GM19438 (cell line): ENCODE results near the gene PPFIBP2.

Experiments
- ATAC-seq: cut with Tn5 transposase; IDR thresholded peaks from one replicate; pipeline ENCODE4 v1.9.1; 2021; ENCODE audit warnings: low read depth; ENCODE audit not compliant: unreplicated experiment

Gene PPFIBP2

DNA sequence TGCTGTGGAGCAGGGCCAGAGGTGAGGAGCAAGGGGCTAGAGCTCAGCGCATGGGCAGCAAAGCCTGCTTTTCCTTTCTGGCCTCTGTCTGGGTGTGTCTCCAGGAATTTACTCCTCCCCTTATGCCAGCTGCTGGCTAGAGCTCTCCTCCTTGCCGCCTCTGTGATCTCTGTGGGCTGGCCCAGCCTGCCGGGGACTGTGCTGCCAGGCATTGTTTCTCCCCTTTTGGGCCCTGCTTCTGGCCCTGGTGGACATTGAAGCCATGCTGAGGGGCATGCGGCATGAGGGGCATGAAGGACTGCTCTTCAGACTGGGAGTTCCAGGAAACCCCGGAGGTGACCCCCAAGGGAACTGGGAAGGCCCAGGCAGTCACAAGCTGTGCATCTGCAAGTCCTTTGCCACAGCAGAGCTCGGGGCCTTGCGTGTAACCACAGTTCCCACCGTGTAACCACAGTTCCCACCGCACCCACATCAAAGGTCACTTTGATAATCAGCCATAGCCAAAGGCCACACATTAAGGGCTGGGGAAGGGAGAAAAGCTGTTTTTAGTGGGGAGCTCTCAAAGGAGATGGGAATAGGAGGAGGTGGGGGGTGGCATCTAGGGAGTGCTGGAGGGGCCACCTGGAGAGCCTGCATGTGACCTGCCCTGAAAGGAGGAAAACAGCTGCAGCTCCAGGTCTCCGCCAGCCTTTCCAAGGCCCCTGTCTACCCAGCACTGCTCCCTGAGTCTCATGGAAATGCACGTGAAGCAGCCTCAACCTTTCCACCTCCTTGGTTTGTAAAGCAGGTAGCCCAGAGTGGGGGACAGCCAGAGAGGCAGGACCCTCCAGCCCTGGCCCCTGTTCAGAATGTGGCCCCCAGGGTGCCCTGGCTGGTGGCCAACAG, 62.3 kb downstream of the PPFIBP2 start:
- no peak for ATAC-seq

- no peak for ATAC-seq
Measured at GRCh38 chr11:7576726-7577290, 63.0 kb downstream of the PPFIBP2 start.

- ATAC-seq, result no peak
Measured at GRCh38 chr11:7577291-7578190, 63.7 kb downstream of the PPFIBP2 start.

- no peak for ATAC-seq
Measured at GRCh38 chr11:7578276-7578955, 64.6 kb downstream of the PPFIBP2 start.

GRCh38 chr11:7579361-7579791, 65.6 kb downstream of the PPFIBP2 start:
- ATAC-seq, result no peak

DNA sequence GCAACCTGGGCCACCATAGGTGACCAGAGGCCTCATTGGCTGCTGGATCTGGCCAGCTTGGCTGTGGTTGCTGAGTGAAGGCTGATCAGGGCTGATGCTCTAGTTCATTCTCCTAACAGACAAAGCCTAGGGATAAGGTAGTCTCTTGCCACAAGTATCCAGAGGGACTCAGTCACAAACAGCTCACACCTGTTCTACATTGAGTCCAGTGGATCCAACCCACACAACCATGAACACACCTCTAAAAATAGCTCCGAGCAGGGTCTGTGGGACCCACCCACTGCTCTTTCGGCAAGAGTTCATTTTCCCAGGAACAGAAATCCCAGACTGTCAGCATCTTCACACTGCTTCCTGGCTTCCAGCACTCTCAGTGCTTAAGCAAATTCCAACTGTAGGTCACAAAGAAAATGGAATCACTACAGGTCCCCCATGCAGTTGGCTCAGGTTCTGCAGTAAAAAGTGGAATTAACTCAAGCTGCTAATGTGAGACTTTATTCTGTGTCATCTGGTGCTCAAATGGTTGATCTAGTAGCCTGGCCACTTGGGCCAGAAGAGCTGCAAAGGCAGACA, 67.3 kb downstream of the PPFIBP2 start:
- no peak for ATAC-seq

DNA sequence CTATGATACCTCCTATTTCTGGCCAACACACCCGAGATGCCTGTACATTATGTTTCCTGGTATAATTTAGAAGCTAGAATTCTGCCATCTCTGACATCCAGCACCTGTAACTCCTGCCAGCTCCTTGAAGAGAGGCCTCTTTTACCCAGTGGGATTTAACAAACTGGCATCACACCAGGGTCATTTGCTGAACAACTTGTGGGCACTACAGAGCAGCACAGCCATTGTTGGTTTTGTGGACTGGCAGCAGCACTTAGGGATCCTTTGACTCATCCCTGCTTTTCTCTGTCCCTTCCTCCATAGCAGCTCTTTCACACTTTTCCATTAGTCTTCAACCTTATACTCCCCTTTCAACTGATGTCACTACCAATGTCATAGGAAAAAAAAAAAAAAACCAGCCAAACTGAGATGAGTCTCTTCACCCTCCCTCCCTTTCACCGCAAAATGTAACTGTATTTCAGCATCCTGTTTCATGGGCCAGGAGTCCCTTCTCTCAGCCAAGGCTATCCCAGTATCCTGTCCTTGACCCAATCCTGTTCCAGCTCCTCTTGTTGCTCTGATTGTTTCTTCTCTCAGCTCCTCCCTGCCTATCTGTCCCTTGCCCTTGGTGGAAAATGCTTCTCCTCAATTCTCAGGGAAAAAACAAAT, 68.7 kb downstream of the PPFIBP2 start:
- ATAC-seq, result no peak

DNA sequence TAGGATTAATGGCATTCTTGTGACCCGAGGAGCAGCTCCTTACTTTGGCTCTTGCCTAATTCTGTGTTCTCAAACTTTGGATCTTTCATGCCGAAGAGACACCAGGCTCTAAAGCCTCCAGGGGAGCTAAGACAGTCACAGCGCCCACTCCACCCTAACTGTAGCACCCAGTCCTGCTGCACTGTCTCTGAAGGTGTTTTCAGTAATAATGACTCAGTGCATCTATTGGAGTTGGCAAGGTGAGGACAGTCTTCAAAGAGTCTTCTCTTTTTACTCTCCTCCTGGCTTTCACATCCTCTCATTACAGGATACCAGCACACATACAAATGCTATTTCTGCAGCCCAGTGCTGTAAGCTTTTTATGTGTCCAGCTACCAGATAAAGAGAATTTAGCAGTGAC, 69.4 kb downstream of the PPFIBP2 start:
- no peak for ATAC-seq

DNA sequence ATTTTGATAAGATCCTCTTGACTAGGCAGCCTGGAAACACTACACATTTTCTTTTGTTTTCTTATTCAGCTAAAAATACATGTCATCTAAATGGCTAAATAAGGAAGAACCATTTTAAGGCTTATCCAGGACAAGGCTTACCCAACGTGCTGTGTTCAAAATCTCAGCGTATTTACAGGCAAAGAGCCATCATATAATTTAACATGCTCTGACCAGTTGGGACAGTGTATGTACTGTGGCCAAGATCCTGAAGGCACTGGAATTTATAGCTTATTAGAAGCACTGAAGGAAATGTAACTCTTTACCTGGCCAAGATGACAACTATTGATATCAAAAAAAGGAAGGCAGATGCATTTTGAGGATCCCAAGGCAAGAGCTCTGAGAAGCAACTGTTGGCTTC, 71.1 kb downstream of the PPFIBP2 start:
- ATAC-seq, result no peak

- ATAC-seq, result no peak
Measured at GRCh38 chr11:7585816-7586215, 72.0 kb downstream of the PPFIBP2 start.

DNA sequence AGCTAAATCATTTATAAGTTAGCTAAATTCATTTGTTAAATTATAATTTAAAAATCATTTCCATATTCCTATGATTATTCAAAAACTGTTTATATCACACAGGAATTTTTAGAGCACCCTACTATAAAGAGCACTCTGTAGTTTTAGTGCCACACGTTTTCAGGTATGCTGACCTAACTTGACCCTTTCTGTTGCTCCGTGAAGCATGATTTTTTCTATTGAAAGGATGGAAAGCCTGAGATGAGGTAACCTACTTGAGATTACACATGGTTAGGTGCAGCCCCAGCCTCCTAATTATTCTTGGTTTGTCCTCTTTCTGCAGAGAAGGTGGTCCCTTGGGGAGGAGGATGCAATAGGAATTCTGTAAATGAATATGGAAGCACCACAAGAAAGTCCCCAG, 72.6 kb downstream of the PPFIBP2 start:
- no peak for ATAC-seq

GRCh38 chr11:7587712-7588111, 73.9 kb downstream of the PPFIBP2 start:
- no peak for ATAC-seq

- no peak for ATAC-seq
Measured at GRCh38 chr11:7589861-7590260, 76.1 kb downstream of the PPFIBP2 start.

DNA sequence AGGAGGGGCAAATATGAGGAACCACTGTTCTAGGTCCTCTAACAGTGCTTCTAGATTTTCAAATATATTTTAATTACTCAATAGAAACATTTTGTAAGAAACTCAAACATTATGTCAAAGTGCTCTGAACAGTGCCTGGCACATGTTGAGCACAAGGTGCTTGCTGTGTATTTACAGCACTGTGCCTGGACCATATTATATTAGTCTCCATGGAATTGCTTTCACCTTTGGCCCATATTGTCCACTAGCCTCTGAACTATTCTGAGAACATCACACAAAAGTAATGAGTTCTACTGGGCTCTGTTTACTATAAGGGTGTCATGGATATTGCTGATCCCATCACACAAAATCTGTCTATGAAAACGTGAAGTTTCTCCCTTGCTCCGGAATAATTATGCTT, 76.7 kb downstream of the PPFIBP2 start:
- ATAC-seq, result no peak

DNA sequence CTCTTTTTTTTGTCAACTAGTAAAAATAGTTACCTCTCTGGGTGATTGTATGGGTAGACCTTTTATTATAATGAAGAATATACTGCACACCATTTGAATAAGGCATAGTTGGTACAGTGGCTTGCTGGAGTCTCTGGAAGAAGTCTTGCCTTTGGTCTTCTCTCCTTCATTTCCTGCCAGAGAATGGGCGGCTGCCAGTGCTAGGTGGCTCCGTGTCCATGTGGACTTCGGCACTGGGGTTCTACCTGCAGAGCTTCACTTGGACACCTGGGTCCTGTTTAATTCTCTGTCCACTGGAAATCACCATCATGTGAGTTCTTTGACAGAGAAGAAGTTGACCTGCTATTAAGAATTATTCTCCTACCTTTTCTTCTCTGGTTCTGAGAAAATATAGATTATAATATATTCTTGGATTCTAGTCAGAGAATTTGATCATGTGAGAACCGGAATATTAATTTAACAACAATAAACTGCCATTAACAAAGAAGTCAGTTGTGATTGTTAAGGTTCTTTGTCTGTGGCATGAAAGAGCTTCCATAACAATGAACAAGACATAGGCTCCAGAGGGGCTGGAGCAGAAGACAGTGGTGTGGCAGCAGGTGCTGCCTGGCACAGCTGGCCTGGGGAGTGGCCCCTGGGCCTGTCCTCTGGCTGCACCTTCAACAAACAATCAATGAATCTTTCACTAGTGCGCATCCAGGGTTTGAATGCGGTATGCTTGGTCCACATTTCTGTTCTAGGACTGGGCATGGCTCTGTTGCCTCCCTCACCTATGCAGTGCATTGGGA, 77.5 kb downstream of the PPFIBP2 start:
- no peak for ATAC-seq

DNA sequence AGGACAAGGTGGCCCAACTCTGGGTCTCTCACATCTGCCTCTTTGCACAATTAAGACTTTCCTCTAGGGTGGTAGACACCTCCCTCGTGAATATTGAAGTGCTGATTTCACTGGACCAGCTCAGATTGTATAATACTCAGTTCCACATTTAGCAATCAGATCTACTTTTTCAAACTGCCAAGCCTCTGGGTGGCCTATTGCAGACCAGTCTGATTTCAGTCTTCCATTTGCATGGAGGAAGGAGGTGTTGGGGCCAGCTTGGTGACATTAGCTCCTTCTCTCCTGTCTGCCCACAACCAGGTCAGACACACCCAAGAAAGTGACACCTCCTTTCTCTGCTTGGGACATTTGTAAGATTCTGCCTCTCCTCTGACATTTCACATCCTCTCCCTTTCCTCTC, 78.2 kb downstream of the PPFIBP2 start:
- ATAC-seq, result no peak

DNA sequence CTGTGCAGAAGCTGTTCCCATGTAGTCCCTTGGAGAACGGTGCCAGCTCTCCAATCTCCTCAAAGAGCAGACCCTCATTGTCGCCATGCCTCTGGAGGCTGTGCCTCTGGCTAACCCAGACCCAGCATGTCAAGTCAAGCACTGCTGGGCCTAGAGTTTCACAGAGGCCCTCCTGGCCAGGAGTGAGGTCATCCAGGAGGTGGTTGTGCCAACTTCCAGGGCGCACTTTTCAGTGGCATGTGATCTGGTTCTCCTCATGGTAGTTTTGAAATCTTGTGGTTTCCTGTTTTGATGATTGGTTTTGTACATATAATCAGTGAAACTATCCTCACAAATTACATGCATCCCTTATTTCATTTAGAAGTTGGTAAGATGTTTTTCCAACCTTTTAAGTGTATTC, 78.9 kb downstream of the PPFIBP2 start:
- no peak for ATAC-seq

DNA sequence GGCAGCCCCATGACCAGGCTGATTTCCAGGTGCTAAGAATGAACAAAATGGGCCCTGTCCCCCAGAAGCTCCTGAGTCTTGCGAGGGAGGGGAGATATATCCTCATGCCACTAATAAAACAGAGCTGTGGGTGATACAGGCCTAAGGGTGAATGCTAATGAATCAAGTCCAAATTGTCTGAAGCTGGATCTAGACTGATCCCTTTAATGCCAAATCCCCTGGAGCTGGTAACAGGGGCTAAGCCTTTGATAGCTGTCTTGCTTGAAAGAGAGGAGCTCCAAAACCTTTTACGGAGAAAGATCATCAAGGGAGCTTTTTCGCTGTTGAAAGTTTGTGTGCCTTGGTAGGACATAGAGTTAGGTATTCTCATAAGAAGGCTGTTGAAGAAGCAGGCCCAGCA, 79.7 kb downstream of the PPFIBP2 start:
- ATAC-seq, result no peak
